WERI-Rb-1 (cell line): ENCODE results near the gene WDTC1.
A peak's percentile ranks its signal among the peaks of the same experiment; 100 is the strongest.

Experiments
- DNase-seq: peaks from one replicate; pipeline ENCODE4 v3.0.0-alpha.2; 2020
- H3K27ac ChIP-seq: fragments of 250-450 bp; sonication (Bioruptor Pico); 2 replicates; pipeline ENCODE4 v1.5.1; 2020; ENCODE audit warnings: mild to moderate bottlenecking, moderate library complexity
- H3K27me3 ChIP-seq: fragments of 250-450 bp; sonication (Bioruptor Pico); 2 replicates; pipeline ENCODE4 v1.5.1; 2021; ENCODE audit warnings: mild to moderate bottlenecking, low read depth, moderate library complexity; ENCODE audit not compliant: insufficient read depth, severe bottlenecking
- H3K36me3 ChIP-seq: fragments of 250-450 bp; sonication (Bioruptor Pico); 2 replicates; pipeline ENCODE4 v1.5.1; 2020; ENCODE audit warnings: mild to moderate bottlenecking, moderate library complexity
- H3K4me3 ChIP-seq: 2 replicates; pipeline ENCODE4 v1.5.1; 2011; ENCODE audit warnings: low read depth, mild to moderate bottlenecking, control low read depth, low read length
- H3K9me3 ChIP-seq: fragments of 250-450 bp; sonication (Bioruptor Pico); 2 replicates; pipeline ENCODE4 v1.5.1; 2021; ENCODE audit warnings: mild to moderate bottlenecking, moderate library complexity; ENCODE audit not compliant: severe bottlenecking
- CTCF ChIP-seq: IDR thresholded peaks from 2 replicates; pipeline ENCODE4 v1.5.1; 2011; ENCODE audit warnings: low read depth, mild to moderate bottlenecking, control low read depth, inconsistent platforms, low read length

Gene WDTC1

GRCh38 chr1:27314169-27314568 is 79.7 kb downstream of the WDTC1 start:
- Histone ChIP-seq H3K4me3 (no peak overlapping the region), H3K36me3 (no peaks in the 10 kb centered on the region; the same call in 1 of the 2 replicates), H3K27me3 (no peaks in the 10 kb centered on the region), H3K27ac (no peak overlapping the region), H3K9me3 (no peaks in the 10 kb centered on the region)
- no peak for TF ChIP-seq CTCF
- DNase-seq: no peak

DNA sequence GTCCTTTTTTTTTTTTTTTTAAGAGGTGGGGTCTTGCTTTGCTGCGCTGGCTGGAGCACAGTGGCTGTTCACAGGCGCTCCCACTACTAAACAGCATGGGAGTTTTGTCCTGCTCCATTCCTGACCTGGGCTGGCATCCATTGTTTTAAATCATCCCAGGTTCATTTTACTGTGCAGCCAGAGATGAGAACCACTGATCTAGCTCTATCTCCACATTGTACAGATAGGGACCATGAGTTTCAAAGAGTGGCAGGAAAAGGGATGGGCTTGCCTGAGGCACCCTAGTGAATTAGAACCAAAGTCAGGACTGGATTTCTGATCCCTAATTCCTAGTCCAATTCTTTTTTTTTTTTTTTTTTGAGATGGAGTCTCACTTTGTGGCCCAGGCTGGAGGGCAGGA is 80.3 kb downstream of the WDTC1 start:
- H3K9me3 ChIP-seq: no peaks in the 10 kb centered on the region
- no peaks in the 10 kb centered on the region; the same call in 1 of the 2 replicates for H3K36me3 ChIP-seq
- no peak overlapping the region for H3K4me3 ChIP-seq
- no peaks in the 10 kb centered on the region for H3K27me3 ChIP-seq
- no peak for DNase-seq
- no peak overlapping the region for H3K27ac ChIP-seq
- TF ChIP-seq CTCF: no peak

GRCh38 chr1:27316860-27317259 is 82.4 kb downstream of the WDTC1 start:
- DNase-seq: no peak
- no peaks in the 10 kb centered on the region for H3K27me3 ChIP-seq
- no peak overlapping the region; the same call in 1 of the 2 replicates for H3K27ac ChIP-seq
- H3K9me3 ChIP-seq: no peaks in the 10 kb centered on the region
- no peaks in the 10 kb centered on the region for H3K36me3 ChIP-seq
- TF ChIP-seq CTCF: no peak
- no peak overlapping the region for H3K4me3 ChIP-seq

- no peak for DNase-seq
- Histone ChIP-seq H3K4me3 (no peak overlapping the region), H3K9me3 (no peaks in the 10 kb centered on the region), H3K27ac (peak overlapping the region; percentile 79), H3K36me3 (peaks cover 3% of the 10 kb centered on the region; the same call in 1 of the 2 replicates), H3K27me3 (no peaks in the 10 kb centered on the region)
- no peak for TF ChIP-seq CTCF
Measured at GRCh38 chr1:27318136-27318535, 83.7 kb downstream of the WDTC1 start.

DNA sequence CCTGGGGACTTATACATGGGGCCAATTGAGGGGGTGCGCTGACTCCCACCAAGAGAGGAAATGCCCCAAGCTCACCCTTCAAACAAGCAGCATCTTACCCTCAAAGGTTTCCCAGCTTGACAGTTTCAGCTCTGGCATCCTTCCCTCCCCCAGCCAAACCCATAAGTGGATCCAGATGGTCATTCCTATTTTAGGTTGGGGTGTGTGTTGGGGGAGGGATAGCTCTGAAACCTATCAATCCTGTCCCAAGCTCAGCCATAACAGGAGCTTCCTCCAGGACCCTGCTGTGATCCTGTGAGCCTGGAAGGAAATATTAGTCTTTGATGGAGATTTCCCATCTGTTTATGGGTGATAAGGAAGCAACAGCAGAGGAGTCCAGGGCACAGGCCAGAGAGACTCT is 84.2 kb downstream of the WDTC1 start:
- Histone ChIP-seq H3K9me3 (no peaks in the 10 kb centered on the region), H3K4me3 (no peak overlapping the region), H3K36me3 (peaks cover 4% of the 10 kb centered on the region), H3K27me3 (no peaks in the 10 kb centered on the region), H3K27ac (peak overlapping the region; percentile 79)
- peak; percentile 81 for DNase-seq
- TF ChIP-seq CTCF: no peak

GRCh38 chr1:27321813-27322568 is 87.6 kb downstream of the WDTC1 start, which contains the start of gene TMEM222:
TSS of gene TMEM222 (plus strand) at chr1:27322163. CDS start at chr1:27322198, 35 bp downstream.
- no peak for TF ChIP-seq CTCF
- no peaks in the 10 kb centered on the region for H3K27me3 ChIP-seq
- H3K36me3 ChIP-seq: peaks cover 27% of the 10 kb centered on the region
- H3K4me3 ChIP-seq: peak within 1 kb of the TSS; percentile 100
- peak within 1 kb of the TSS; percentile 85 for H3K27ac ChIP-seq
- H3K9me3 ChIP-seq: no peaks in the 10 kb centered on the region
- peak; percentile 96 for DNase-seq
